Subcutaneous abdominal adipose tissue (tissue), 5 donors: Measurements from ENCODE around the gene ESYT2.
"Not testable (repeated sequence)": the region's sequence is repeated elsewhere in the genome, so short reads cannot be mapped to it uniquely, and the experiment has no call there.

ENCODE experiments used
- H3K27ac ChIP-seq: one replicate; pipeline ENCODE4 v1.7.0; 2013; ENCODE audit warnings: low read depth, mild to moderate bottlenecking, inconsistent platforms, low read length, moderate library complexity
- H3K27me3 ChIP-seq, 5 donors: one replicate each; pipeline ENCODE4 v1.7.0; 2013; ENCODE audit warnings: low read length in 5 of 5, inconsistent platforms in 1 of 5; ENCODE audit not compliant: control insufficient read depth in 5 of 5, insufficient read depth in 4 of 5
- H3K36me3 ChIP-seq, 5 donors: one replicate each; pipeline ENCODE4 v1.7.0; 2013; ENCODE audit warnings: low read length in 5 of 5; ENCODE audit not compliant: control insufficient read depth in 5 of 5, insufficient read depth in 5 of 5
- H3K4me1 ChIP-seq, 5 donors: one replicate each; pipeline ENCODE4 v1.7.0; 2013; ENCODE audit warnings: low read length in 5 of 5, mild to moderate bottlenecking in 3 of 5, moderate library complexity in 1 of 5; ENCODE audit not compliant: control insufficient read depth in 5 of 5, insufficient read depth in 5 of 5
- H3K4me3 ChIP-seq, 5 donors: one replicate each; pipeline ENCODE4 v1.7.0; 2013; ENCODE audit warnings: low read length in 5 of 5, low read depth in 1 of 5
- H3K9ac ChIP-seq, 5 donors: one replicate each; pipeline ENCODE4 v1.7.0; 2013; ENCODE audit warnings: low read length in 5 of 5, mild to moderate bottlenecking in 4 of 5, moderate library complexity in 3 of 5
- H3K9me3 ChIP-seq, 5 donors: one replicate each; pipeline ENCODE4 v1.7.0; 2013; ENCODE audit warnings: low read length in 5 of 5; ENCODE audit not compliant: control insufficient read depth in 5 of 5
- donor health status: healthy.
- donor health status: healthy.
- donor health status: healthy.
- donor health status: healthy.
- donor health status: healthy.

The ESYT2 gene

GRCh38 chr7:158720112-158720511 lies 109.2 kb downstream of the ESYT2 start:
- Histone ChIP-seq H3K36me3 (no peaks in the 10 kb centered on the region), H3K27ac (no peak overlapping the region), H3K27me3 (no peaks in the 10 kb centered on the region), H3K4me1 (no peaks in the 10 kb centered on the region), H3K9me3 (peaks cover 0 to 2% (median 0%) of the 10 kb centered on the region in 5 donors), H3K4me3 (no peak overlapping the region), H3K9ac (no peak overlapping the region)

- Histone ChIP-seq H3K36me3 (no peaks in the 10 kb centered on the region), H3K4me3 (no peak overlapping the region), H3K4me1 (no peaks in the 10 kb centered on the region), H3K9ac (no peak overlapping the region), H3K9me3 (peaks cover 0 to 2% (median 0%) of the 10 kb centered on the region in 5 donors), H3K27me3 (no peaks in the 10 kb centered on the region), H3K27ac (no peak overlapping the region)
These were observed 112.5 kb downstream of the ESYT2 start for GRCh38 chr7:158716802-158717201.

GRCh38 chr7:158710651-158711102 lies 118.6 kb downstream of the ESYT2 start:
- Histone ChIP-seq H3K9ac (no peak overlapping the region), H3K9me3 (peaks cover 0 to 9% (median 7%) of the 10 kb centered on the region in 5 donors), H3K4me1 (peaks cover 0 to 8% (median 3%) of the 10 kb centered on the region in 5 donors), H3K4me3 (no peak overlapping the region), H3K27ac (no peak overlapping the region), H3K36me3 (no peaks in the 10 kb centered on the region), H3K27me3 (no peaks in the 10 kb centered on the region)

GRCh38 chr7:158707610-158708009 lies 121.7 kb downstream of the ESYT2 start:
- Histone ChIP-seq H3K9me3 (peaks cover 0 to 9% (median 7%) of the 10 kb centered on the region in 5 donors), H3K27ac (no peak overlapping the region), H3K9ac (no peak overlapping the region), H3K4me1 (peaks cover 0 to 26% (median 20%) of the 10 kb centered on the region in 5 donors), H3K36me3 (no peaks in the 10 kb centered on the region), H3K4me3 (no peak overlapping the region), H3K27me3 (no peaks in the 10 kb centered on the region)

GRCh38 chr7:158706710-158707590 lies 122.4 kb downstream of the ESYT2 start:
- Histone ChIP-seq H3K9me3 (peaks cover 0 to 9% (median 7%) of the 10 kb centered on the region in 5 donors), H3K27me3 (no peaks in the 10 kb centered on the region), H3K4me1 (peaks cover 0 to 26% (median 20%) of the 10 kb centered on the region in 5 donors), H3K27ac (no peak overlapping the region), H3K36me3 (no peaks in the 10 kb centered on the region), H3K9ac (no peak overlapping the region), H3K4me3 (no peak overlapping the region)

GRCh38 chr7:158706273-158706704 lies 123.0 kb downstream of the ESYT2 start:
- H3K9me3 ChIP-seq = peaks cover 0 to 9% (median 7%) of the 10 kb centered on the region in 5 donors
- no peak overlapping the region for H3K27ac ChIP-seq
- H3K27me3 ChIP-seq = no peaks in the 10 kb centered on the region
- H3K4me3 ChIP-seq = no peak overlapping the region
- peaks cover 0 to 26% (median 20%) of the 10 kb centered on the region in 5 donors for H3K4me1 ChIP-seq
- no peaks in the 10 kb centered on the region for H3K36me3 ChIP-seq
- no peak overlapping the region for H3K9ac ChIP-seq

GRCh38 chr7:158705234-158705850 lies 124.0 kb downstream of the ESYT2 start:
- H3K36me3 ChIP-seq = peaks cover 0 to 4% (median 0%) of the 10 kb centered on the region in 5 donors
- peak overlapping the region in 4 of 5 donors; percentile 68 to 84 (median 78) for H3K9ac ChIP-seq
- peaks cover 0 to 9% (median 7%) of the 10 kb centered on the region in 5 donors for H3K9me3 ChIP-seq
- peak overlapping the region; percentile 57 for H3K27ac ChIP-seq
- no peaks in the 10 kb centered on the region for H3K27me3 ChIP-seq
- H3K4me3 ChIP-seq = peak overlapping the region; percentile 72 to 91 (median 76)
- H3K4me1 ChIP-seq = peaks cover 0 to 22% (median 20%) of the 10 kb centered on the region in 5 donors

- peak within 1 kb of the TSS; percentile 72 to 91 (median 85) for H3K4me3 ChIP-seq
- no peaks in the 10 kb centered on the region for H3K27me3 ChIP-seq
- H3K36me3 ChIP-seq = peaks cover 0 to 4% (median 0%) of the 10 kb centered on the region in 5 donors
- peaks cover 0 to 9% (median 7%) of the 10 kb centered on the region in 5 donors for H3K9me3 ChIP-seq
- H3K4me1 ChIP-seq = peaks cover 0 to 22% (median 20%) of the 10 kb centered on the region in 5 donors
- H3K9ac ChIP-seq = peak within 1 kb of the TSS in 4 of 5 donors; percentile 80 to 92 (median 85)
- peak within 1 kb of the TSS; percentile 57 for H3K27ac ChIP-seq
These were observed 124.6 kb downstream of the ESYT2 start, which contains the start of gene NCAPG2 for GRCh38 chr7:158704524-158705233. Gene NCAPG2, minus strand, starts transcription at chr7:158704804. Its CDS starts 2,905 bp downstream, at chr7:158701899.

GRCh38 chr7:158703679-158704523 lies 125.4 kb downstream of the ESYT2 start:
- H3K27ac ChIP-seq, H3K9me3 ChIP-seq, H3K36me3 ChIP-seq, H3K27me3 ChIP-seq: not testable (repeated sequence)
- Histone ChIP-seq H3K4me1 (peaks cover 0 to 22% (median 20%) of the 10 kb centered on the region in 5 donors), H3K9ac (peak overlapping the region in 4 of 5 donors; percentile 78 to 92 (median 85)), H3K4me3 (peak overlapping the region; percentile 70 to 91 (median 85))
